NCI-H2029 (cell line): ENCODE measurements around the gene CBY1.
A peak's percentile ranks its signal among the peaks of the same experiment; 100 is the strongest.

Source experiments
- DNase-seq: peaks from one replicate; lab custom pipeline; 2025; lab: John Stamatoyannopoulos, UW

The CBY1 gene

DNA sequence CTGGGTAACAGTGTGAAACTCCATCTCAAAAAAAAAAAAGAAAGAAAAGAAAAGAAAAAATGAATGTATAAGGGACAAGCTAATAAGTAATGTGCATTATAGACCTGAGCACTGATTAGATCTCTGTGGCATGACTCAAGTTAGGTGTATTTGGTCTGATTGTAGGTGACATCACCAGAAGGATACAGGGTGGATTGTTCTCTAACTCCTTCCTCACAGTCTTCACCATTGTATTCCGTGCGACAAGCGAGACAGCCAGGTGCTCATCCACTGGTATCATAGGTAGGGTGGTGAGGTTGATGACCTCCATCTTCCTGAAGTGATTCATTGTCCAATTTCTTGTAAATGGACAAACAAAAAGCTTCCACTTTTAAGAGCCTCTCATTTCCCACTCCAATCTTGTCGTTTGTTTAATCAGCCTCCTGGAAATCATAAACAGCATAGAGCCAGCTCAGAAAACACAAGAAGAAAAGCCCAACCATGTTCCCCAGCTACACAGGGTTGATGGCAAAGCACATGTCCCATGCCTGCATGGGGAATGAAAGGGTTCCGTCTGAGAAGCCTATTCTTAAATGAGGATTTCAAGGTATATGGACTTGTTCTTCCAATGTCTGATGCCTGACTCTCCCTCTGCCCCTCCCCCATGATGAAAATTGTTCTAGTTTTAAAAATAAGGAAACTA is 6.5 kb upstream of the CBY1 start:
- peak; percentile 48 for DNase-seq

DNA sequence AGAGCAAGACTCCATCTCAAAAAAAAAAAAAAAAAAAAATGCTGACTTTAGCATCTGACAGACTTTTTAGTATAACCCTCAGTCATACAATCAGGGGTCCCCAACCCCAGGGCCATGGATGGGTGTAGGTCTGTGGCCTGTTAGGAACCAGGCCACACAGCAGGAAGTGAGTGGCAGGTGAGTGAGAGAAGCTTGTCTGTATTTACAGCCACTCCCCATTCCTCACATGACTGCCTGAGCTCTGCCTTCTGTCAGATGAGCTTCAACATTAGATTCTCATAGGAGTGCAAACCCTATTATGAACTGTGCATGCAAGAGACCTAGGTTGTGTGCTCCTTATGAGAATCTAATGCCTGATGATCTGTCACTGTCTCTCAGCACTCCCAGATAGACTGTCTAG is 3.6 kb upstream of the CBY1 start:
- no peak for DNase-seq

- DNase-seq, result no peak
These were observed 2.7 kb upstream of the CBY1 start for GRCh38 chr22:38653741-38654140.

DNA sequence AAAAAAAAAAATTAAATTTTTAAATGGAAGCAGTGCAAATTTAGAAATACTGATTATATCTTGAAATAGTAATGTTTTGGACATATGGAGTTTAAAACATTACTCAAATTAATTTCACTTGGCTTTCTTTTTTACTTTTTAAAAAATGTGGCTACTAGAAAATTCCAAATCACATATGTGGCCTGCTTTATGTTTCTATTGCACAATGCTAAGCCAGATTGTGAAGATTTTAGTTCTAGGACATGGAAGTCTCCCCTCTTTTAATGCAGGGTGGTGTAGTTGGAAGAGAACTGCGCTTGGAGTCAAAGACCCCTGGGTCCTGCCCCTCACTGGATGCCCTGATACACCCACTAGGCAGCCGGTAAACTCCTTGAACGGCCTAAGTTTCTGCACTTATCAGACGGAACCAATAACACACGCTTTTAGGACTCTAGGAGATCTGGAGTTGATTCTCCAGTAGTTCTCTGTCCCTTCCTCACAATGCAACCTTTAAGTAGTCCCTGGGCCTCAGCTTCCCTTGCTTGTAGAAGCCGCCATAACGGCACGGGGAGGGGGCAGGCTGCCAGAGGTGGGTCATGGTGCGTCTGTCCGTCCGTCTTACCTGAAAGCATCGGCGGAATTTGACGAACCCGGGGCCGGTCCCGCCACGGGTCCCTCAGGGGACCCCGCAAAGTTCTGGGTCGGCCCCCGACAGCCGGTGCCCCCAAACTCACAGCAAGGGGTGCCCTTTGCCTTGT is 751 bp upstream of the CBY1 start:
- DNase-seq, result no peak

DNA sequence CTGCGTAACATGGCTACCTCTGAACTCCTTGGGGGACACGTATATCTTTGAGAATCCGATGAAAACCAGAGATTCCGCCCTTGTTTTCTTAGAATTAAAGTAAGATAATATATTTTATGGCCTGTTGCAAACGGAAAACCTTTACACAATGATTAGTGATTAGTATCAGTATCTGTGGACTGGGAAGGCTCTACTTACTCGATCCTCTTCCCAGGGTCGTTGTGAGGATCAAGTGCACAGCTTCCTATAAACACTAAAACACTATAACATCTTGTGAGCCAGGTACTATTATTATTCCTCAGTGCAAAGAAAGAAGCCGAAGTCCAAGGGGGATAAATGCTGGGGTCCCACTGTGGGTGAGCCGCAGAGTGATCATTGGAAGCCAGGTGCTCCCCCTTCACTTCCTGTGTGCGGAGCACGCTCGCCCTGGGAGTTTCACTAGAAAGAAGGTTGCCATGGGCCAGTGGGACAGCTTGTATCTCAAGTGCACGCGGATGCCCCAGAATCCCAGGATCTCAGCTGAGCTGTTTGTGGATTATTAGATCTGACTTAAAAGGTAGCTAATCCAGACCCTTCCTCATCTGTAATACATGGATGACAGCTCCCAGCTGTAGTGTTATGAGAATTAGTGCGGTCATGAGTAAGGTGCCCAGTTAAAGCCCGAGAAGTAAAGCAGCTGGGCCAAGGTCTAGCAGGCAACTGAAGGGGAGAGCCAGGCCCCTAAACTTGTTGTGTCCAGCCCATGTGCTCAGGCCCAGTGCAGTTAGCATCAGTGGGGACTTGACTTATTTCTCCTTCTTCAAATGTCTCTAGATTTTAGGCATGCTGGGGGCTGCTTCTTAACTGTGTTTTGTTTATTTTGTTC is 839 bp downstream of the CBY1 start:
- peak; percentile 17 for DNase-seq

DNA sequence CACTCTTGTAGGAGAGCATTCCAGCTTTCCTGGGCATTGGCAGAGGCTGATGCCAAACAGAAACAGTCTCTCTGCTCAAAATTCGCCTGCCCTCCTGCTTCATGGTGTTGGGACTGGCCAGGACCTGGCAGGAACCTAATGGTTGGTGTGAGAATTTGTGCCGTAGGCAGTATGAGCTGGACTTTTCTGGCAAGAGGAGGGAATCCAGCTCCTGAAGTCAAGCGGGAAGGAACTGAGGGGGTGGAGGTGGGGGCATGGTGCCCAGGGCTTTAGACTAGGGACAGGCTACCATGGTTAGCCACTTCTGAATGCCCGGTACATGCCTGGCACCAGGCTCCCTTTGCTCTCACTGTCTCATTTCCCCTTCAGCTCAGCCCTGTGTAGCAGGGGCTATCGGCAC is 18.4 kb downstream of the CBY1 start:
- DNase-seq, result no peak

DNA sequence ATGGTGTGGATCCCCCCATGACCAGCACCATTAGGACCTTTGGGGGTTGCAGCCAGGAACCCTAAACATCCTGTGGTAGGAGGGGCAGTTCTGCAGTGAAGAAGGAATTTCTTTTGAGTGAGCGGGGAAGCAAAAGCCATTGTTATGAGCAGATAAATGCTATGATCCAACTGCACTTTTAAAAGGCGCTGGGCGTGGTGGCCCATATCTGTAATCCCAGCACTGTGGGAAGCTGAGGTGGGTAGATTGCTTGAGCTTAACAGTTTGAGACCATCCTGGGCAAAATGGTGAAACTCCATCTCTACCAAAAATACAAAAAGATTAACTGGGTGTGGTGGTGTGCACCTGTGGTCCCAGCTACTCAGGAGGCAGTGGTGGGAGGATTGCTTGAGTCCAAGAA is 19.4 kb downstream of the CBY1 start:
- no peak for DNase-seq

DNA sequence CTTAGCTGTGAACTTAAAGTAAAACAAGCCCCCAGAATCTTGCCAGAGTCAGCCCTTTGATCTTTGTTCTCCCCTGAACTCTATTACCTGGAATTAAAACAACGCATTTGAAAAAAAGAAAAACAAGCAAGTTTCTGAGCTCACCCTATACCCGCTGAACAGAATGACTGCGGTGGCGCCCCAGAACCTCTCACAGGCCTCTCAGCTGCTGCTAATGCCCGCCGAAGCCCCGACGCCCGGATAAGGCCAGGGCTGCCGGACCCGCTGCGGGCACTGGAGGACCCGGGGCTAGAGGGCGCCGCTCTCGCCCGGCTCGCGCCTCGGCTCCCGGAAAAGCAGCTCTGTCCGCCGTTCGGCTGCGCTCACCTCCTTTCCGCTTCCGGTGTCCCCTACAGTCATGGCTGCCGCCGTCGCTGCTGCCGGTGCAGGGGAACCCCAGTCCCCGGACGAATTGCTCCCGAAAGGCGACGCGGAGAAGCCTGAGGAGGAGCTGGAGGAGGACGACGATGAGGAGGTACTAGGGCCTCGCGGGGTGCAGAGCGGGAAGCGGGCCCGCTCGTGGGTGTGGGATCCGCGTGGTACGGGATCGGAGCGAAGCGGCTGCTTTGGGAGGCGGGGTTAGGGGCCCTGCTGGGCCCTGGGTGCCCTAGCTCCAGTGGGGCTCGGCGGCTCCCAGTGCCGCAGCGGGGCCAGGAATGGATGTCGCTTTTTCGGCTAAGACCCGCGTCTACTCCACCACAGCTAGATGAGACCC is 25.3 kb downstream of the CBY1 start, which contains the start of gene TOMM22:
Gene TOMM22, plus strand, starts transcription at position 376 of the 754 bp plus-strand sequence. Its CDS starts 22 bp downstream, at position 398.
- peak; percentile 74 for DNase-seq

DNA sequence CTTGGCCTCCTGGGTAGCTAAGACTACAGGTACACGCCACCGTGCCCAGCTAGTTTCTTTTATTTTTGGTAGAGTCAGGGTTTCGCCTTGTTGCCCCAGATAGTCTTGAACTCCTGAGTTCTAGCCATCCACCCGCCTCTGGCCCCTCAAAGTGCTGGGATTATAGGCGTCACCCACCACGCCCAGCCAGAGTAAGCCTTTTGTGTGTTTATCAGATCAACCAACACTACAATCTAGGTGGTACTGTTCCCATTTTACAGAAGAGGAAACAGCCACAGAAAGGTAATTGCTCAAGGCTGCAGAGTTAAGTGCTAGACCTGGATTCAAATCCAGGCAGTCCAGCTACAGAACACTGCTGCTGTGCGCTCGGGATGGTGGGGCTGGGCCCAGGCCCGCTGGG is 28.5 kb downstream of the CBY1 start:
- no peak for DNase-seq

- DNase-seq, result no peak
These were observed 29.3 kb downstream of the CBY1 start for GRCh38 chr22:38685761-38686160.

- DNase-seq, result no peak
These were observed 33.2 kb downstream of the CBY1 start for GRCh38 chr22:38689651-38690050.

DNA sequence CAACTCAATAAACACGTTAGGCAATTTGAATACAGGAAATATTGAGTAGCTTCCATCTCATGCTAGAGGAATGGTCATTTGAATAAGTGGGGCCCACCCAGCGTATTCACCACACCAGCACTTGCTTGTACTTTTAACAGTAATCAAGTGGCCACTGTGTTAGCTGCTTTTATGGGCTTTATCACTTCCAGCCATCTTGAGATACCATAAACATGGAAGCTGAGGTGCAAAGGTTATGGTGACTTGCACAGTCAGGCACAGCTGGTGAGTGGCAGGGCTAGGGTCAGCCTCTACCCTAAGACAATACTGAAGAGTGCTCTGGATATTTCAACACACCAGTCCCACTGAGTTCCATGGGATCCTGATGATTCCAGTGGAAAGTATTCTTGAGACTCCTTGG is 37.6 kb downstream of the CBY1 start:
- DNase-seq, result no peak

- DNase-seq, result no peak
These were observed 38.5 kb downstream of the CBY1 start for GRCh38 chr22:38694940-38695339.

DNA sequence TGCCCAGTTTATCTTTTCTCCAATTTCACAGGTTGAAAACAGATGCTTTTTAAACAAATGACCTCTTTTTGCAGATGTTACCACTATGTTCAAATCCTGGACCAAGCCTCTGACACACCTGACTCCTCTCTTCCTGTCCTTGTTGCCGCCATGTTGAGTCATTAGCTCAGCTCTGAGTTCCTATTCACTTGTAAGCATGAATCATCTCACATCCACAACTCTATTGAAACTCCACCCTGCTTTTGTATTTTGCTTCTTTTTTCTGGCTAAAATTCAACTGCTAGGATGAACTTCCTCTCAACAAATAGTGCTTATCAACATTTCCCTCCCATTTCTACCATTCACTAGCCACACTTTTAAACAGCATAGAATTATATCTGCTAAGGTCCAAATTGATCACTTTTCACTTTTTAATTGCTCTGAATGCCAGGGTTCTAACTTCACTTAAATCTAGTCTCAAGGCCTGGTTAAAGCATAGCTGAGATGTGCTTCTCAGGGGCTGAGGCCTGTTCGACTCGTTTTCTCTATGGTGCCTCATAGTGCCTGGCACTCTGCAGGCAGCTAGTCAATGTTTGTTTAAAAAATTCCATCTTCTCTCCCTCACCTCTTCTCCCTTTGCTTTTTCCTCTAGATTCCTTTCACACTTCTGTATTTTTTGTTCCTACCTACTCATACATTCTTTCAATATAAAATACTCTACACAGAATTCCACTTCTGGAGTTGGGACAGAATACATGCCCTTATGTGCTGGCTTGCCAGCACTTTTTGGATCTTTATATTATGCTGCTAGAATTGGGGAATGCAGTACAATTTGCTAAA is 40.4 kb downstream of the CBY1 start:
- no peak for DNase-seq

DNA sequence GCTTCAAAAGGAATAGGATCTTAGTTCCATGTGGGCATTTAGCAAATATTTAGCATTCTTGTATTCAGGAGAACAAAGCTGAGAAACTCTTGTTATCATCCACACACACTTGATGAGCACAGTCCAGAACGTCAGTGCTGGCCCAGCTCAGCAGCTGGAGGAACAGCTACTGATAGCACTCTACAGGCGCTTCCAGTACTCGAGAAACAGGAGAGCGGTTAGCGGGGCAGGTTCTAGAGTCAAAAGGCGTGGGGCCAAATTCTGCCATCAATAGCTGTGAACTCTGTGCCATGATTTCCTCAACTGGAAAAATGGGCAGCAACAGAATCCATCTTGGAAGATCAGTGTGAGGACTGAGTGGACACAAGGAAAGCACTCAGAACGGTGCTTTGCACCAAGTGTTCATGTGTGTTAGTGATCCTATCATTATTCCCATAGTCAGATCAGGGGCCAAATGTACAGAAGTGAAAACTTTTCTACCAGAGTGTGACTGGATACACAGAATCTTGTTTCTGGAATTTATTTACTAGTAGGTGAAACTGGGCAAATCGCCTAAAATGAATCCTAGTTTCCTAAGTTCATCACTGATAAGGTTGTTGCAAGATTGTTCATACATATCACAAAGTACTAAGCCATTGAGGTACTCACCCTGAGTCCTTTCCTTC is 41.1 kb downstream of the CBY1 start:
- no peak for DNase-seq

GRCh38 chr22:38698407-38699094 is 42.1 kb downstream of the CBY1 start:
- no peak for DNase-seq

GRCh38 chr22:38699143-38699542 is 42.7 kb downstream of the CBY1 start:
- DNase-seq, result no peak

DNA sequence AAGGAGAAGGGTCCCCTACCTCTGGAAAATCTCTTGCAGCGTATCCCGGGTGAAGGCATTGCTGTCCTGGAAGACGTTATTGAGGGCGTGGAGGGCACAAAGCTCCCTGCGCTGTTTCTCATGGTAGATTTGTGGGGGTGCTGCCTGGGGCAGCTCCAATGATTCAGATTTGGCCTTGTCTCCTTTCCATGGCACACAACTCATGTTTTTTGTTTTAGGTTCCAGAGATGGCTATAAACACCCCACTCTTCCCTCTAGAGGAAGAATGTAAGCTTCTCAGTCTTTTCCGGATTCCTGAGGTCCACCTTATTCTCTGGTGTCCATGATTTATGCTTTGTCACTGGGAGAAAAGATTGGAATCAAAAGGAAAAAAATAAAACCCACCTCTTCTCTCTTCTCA is 43.3 kb downstream of the CBY1 start:
- no peak for DNase-seq

DNA sequence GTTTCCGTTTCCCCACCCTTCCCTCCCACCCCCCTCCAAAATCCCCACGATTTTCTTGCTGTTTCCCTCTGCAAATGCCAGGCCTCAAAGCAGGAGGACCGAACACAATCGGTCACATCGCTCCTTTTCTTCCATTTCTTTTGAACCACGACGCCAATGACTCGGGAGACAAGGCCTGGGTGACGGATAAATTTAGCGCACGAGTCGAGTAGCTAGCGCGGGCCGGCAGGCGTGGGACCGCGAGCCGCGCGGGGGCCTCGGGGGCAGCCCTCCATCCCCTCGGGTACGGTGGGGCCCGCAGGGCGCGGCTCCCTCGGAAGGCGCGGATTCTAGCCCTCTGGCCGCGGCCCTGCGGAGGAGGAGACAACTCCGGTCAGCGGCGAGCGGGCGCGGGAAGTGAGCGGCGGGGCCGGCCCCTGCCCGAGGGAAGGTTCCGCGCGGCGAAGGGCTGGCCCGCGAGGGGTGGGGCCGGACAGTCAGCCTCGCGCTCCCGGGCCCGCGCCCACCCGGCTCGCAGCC is 43.9 kb downstream of the CBY1 start:
- DNase-seq, result no peak
